ENCODE measurements around the gene RPL3.

The RPL3 gene

GRCh38 chr22:39299829-39300178, 19.6 kb downstream of the RPL3 start:
- no peak for DNase-seq (ENCODE audit: low read depth)

- DNase-seq (ENCODE audit: low read depth): no peak
Observed at GRCh38 chr22:39298241-39298987, 21.0 kb downstream of the RPL3 start.

- DNase-seq (ENCODE audit: low read depth): no peak
Observed at GRCh38 chr22:39297490-39298240, 21.8 kb downstream of the RPL3 start.

- no peak for DNase-seq (ENCODE audit: low read depth)
Observed at GRCh38 chr22:39296981-39297489, 22.4 kb downstream of the RPL3 start.

GRCh38 chr22:39296535-39296934, 22.9 kb downstream of the RPL3 start:
- DNase-seq (ENCODE audit: low read depth): no peak

GRCh38 chr22:39294571-39295468, 24.6 kb downstream of the RPL3 start:
- DNase-seq (ENCODE audit: low read depth): no peak

- DNase-seq (ENCODE audit: low read depth): no peak
Observed at GRCh38 chr22:39293766-39294368, 25.6 kb downstream of the RPL3 start.

- no peak for DNase-seq (ENCODE audit: low read depth)
Observed at GRCh38 chr22:39292561-39293074, 26.8 kb downstream of the RPL3 start.

- DNase-seq (ENCODE audit: low read depth): no peak
Observed at GRCh38 chr22:39292031-39292462, 27.4 kb downstream of the RPL3 start.

- no peak for DNase-seq (ENCODE audit: low read depth)
Observed at GRCh38 chr22:39291523-39291922, 27.9 kb downstream of the RPL3 start.

GRCh38 chr22:39290724-39291161, 28.7 kb downstream of the RPL3 start:
- DNase-seq (ENCODE audit: low read depth): no peak

GRCh38 chr22:39289975-39290720, 29.3 kb downstream of the RPL3 start:
- no peak for DNase-seq (ENCODE audit: low read depth)

- DNase-seq (ENCODE audit: low read depth): no peak
Observed at GRCh38 chr22:39289533-39289932, 29.9 kb downstream of the RPL3 start.

GRCh38 chr22:39288135-39288898, 31.1 kb downstream of the RPL3 start:
- no peak for DNase-seq (ENCODE audit: low read depth)

- no peak for DNase-seq (ENCODE audit: low read depth)
Observed at GRCh38 chr22:39287076-39287725, 32.2 kb downstream of the RPL3 start.

- no peak for DNase-seq (ENCODE audit: low read depth)
Observed at GRCh38 chr22:39284983-39285382, 34.4 kb downstream of the RPL3 start.

GRCh38 chr22:39284142-39284980, 35.1 kb downstream of the RPL3 start:
- no peak for DNase-seq (ENCODE audit: low read depth)

- no peak for DNase-seq (ENCODE audit: low read depth)
Observed at GRCh38 chr22:39283322-39284141, 35.9 kb downstream of the RPL3 start.
